Activated T-cell treated with anti-CD3 and anti-CD28 coated beads for 24 hours (primary cell): ENCODE data around the gene HK2.

Experiments
- DNase-seq: peaks from one replicate; pipeline ENCODE4 v3.0.0-alpha.2; 2020; ENCODE audit warnings: low read depth

The HK2 gene

GRCh38 chr2:74937221-74937880, 103.4 kb downstream of the HK2 start:
- no peak for DNase-seq

GRCh38 chr2:74938264-74938663, 104.3 kb downstream of the HK2 start:
- no peak for DNase-seq

DNA sequence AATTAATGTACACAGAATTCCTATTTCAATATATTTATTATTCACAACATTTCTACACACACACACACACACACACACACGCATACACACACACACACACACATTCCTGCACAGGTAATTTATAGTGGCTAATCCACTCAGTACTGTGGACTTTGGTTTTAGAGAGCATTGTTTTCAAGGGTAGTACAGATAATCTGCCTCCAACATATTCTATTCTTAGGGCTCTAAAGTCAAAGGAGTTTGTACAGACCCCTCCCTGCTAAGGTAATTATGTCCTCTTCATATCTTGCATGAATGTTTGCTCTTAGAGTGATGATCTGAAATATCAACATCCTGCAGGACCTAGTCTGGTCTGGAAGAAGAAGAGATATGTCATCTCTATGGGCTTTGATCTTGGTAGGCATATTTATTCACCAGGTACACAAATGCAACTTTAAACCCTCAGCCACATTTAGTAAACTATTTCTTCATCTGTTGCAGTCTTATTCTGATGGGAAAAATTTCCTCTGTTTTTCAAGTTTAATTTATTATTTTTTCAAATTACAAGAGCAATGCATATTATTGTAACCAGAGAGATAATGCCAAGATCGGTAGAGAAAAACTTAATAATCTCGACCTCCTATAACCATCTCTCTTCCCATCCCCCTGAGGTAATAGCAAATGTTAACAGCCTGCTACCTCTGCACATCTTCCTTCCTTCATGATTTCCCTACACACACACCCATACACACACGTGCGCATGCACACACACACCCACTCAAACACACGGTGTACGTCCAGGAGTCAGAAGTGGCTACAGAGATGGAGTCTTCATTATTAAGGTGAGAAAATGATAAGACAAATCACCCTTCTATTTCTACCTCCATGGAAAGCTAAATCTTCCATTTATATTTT, 106.2 kb downstream of the HK2 start:
- no peak for DNase-seq

GRCh38 chr2:74941284-74941683, 107.4 kb downstream of the HK2 start:
- DNase-seq: no peak

GRCh38 chr2:74942263-74942662, 108.3 kb downstream of the HK2 start:
- DNase-seq: no peak
